Spinal cord (tissue), 10 donors: ENCODE data around the gene ANXA6. TPM values are rescaled to one million over a fixed set of nuclear protein-coding genes. Genes with fewer than 3 reads are reported as not detected.
A peak's percentile ranks its signal among the peaks of the same experiment; 100 is the strongest.

Experiments
- DNase-seq, 6 donors: peaks; one replicate each; pipeline versions ENCODE4 v3.0.0 to v3.0.0-alpha.2; 2013 to 2015; ENCODE audit warnings: low spot score in 6 of 6, low read depth in 4 of 6
- H3K27ac ChIP-seq: one replicate; pipeline ENCODE4 v1.5.1; 2013; ENCODE audit warnings: low read depth, low read length, control low read depth
- H3K27me3 ChIP-seq: one replicate; pipeline ENCODE4 v1.6.1; 2013; ENCODE audit warnings: low read length; ENCODE audit not compliant: control insufficient read depth, insufficient read depth
- H3K36me3 ChIP-seq: one replicate; pipeline ENCODE4 v1.6.1; 2013; ENCODE audit warnings: low read length; ENCODE audit not compliant: control insufficient read depth, insufficient read depth
- H3K4me1 ChIP-seq: one replicate; pipeline ENCODE4 v1.6.1; 2013; ENCODE audit warnings: low read length; ENCODE audit not compliant: control insufficient read depth, insufficient read depth
- H3K4me3 ChIP-seq: one replicate; pipeline ENCODE4 v1.5.1; 2013; ENCODE audit warnings: low read depth, low read length, control low read depth
- H3K9me3 ChIP-seq: one replicate; pipeline ENCODE4 v1.6.1; 2013; ENCODE audit warnings: low read length; ENCODE audit not compliant: control insufficient read depth, insufficient read depth
- WGBS: methylation state at CpG from one replicate; pipeline ENCODE4 v1.1.5; 2013; ENCODE audit warnings: missing lambda C conversion rate; ENCODE audit not compliant: insufficient coverage; 5-methylcytosine and 5-hydroxymethylcytosine counted together
- polyA plus RNA-seq, 2 donors: library from polyadenylated mRNA; unstranded; fragments of 120-200 nt; gene quantifications; one replicate each; pipeline ENCODE4 v1.2.1, GENCODE V29; 2013; ENCODE audit not compliant: insufficient read length in 2 of 2
- total RNA-seq, 2 donors: library from RNA; depleted of rRNA in 1 of 2; stranded (reverse); fragments of 120-200 nt in 1 of 2; fragments of >200 nt in 1 of 2; gene quantifications; one replicate each; pipeline versions ENCODE4 v1.2.3 to v1.2.4, GENCODE V29; 2013 to 2014
- donor health status: healthy.

The ANXA6 gene
- total and polyA plus RNA-seq, 4 donors, result 215 to 301 (median 271) TPM

DNA sequence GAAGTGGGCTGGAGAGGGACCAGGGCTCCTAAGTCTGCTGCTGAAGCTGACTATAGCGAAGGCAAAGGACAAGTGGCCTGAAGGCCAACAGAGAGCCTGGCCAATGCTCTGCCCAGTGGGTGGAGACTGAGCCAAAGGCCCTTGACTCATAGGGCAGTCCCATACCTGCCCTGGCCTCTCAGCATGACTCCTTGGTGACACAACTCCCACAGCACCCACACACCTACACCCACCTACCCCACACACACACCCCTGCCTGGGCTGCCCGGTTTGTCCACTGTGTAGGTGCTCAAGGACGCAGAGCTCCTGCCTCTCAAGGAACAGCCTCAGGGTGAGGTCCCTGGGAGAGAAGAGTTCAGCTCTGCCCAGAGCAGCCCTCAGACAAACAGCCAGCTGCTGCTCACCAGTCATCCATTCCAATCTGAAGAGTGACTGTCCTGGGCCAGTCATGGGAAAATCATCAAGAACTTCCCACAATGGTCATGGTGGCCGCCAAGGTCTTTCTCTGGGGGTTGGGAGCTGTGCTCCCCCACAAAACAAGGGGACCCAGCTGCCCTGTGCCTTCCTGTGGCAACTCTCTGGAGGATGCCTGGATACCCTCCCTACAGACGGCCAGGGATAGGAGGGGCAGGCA lies 81.8 kb downstream of the ANXA6 start:
- WGBS, result 83% methylated on average over 5 of the region's 5 CpGs

DNA sequence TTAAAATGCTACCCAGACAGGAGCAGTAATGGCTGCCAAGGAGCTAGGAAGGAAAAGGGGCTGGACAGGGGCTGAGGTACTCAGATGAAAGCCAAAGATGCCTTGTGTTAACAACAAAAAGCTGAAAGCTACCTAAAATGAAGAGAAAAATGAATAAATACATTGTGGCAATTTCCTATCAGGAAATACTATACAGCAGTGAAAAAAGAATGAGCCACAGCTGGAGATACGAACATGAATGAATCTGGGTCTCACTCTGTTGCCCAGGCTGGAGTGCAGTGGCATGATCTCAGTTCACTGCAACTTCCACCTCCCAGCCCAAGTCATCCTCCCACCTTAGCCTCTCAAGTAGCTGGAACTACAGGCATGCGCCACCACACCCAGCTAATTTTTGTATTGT lies 83.0 kb downstream of the ANXA6 start:
- H3K27ac ChIP-seq, result no peak overlapping the region
- no peaks in the 10 kb centered on the region for H3K27me3 ChIP-seq
- WGBS, result 100% methylated on average over 1 of the region's 2 CpGs
- H3K4me3 ChIP-seq, result no peak overlapping the region
- H3K4me1 ChIP-seq, result peaks cover 18% of the 10 kb centered on the region
- no peaks in the 10 kb centered on the region for H3K9me3 ChIP-seq
- no peaks in the 10 kb centered on the region for H3K36me3 ChIP-seq
- no peak for DNase-seq

More for the DNA sequence above, 81.8 kb downstream of the ANXA6 start:
- Histone ChIP-seq H3K27me3 (no peaks in the 10 kb centered on the region), H3K4me3 (no peak overlapping the region), H3K4me1 (peaks cover 14% of the 10 kb centered on the region), H3K36me3 (no peaks in the 10 kb centered on the region), H3K9me3 (no peaks in the 10 kb centered on the region), H3K27ac (no peak overlapping the region)
- DNase-seq, result no peak

DNA sequence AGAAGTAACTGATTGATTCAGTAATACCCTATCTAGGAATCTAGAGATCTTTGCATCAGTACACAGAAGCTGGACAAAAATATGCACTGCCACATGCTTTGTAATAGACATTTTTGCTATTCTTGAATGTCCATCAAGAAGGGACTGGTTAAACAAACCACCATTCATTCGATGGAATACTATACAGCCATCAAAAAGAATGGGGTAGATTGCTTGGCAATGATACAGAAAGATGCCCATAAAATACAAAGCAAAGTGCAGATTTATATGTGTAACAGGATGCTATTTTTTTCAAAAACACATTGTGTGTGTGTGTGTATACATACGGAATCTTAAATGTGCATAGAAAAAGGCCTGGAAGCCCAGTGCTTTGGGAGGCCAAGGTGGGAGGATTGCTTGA lies 84.3 kb downstream of the ANXA6 start:
- no peak overlapping the region for H3K27ac ChIP-seq
- no peak for DNase-seq
- H3K9me3 ChIP-seq, result no peaks in the 10 kb centered on the region
- no CpG with 5 or more reads among the region's 2 CpGs for WGBS
- H3K4me3 ChIP-seq, result no peak overlapping the region
- H3K36me3 ChIP-seq, result no peaks in the 10 kb centered on the region
- H3K4me1 ChIP-seq, result peaks cover 21% of the 10 kb centered on the region
- H3K27me3 ChIP-seq, result no peaks in the 10 kb centered on the region

DNA sequence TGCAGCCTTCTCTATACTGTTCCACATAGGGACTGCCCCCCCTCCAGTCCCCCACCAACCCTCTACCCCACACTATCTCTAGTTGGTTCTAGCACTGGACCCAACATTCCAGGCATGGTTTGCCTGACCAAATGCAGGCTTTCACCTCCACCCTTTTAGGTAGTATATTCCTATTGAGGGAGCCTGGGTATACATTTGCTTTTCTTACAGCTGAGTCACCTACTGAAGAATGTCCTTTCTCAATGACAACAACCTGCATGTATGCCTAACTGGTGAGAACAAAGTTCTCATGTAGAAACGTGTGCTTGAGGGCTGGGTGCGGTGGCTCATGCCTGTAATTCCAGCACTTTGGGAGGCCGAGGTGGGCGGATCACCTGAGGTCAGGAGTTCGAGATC lies 85.0 kb downstream of the ANXA6 start:
- no peaks in the 10 kb centered on the region for H3K9me3 ChIP-seq
- H3K36me3 ChIP-seq, result no peaks in the 10 kb centered on the region
- peaks cover 28% of the 10 kb centered on the region for H3K4me1 ChIP-seq
- H3K4me3 ChIP-seq, result no peak overlapping the region
- WGBS, result no CpG with 5 or more reads among the region's 5 CpGs
- H3K27me3 ChIP-seq, result no peaks in the 10 kb centered on the region
- H3K27ac ChIP-seq, result no peak overlapping the region
- no peak for DNase-seq

DNA sequence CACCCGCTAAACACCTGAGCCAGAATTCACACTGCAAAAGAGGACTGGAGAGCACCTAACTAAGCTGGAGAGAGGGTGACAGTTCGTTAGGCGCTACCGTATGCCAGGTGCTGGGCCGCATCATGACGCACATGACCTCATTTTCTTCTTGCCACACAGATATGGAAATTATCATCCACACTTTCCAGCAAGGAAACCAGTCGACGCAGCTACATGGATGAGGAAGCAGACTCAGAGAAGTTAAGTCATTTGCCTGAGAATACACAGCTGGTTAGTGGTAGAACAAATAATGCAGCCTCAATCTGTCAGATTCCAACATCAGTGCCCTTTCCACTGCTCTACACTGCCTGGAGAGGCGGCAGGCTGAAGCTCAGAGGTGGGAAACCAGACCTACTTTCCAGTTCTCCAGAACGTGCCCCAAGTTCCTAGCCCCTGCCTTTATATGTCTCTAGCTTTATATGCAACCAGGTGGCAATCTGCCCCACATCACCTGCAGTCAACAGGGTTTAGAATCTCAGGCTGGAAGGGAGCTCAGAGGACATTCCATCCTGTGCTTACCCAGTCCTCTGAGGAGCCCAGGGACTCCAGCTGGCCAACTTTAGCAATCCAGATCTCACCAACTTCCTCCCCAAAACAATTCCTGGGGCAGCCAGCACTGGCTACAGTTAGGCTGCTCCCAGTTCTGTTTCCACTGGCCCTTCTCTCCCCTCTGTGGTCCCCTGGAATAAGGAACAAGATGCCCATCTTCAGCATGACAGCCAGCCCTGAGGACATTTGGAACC lies 85.5 kb downstream of the ANXA6 start:
- 95% methylated on average over 7 of the region's 10 CpGs for WGBS
- Histone ChIP-seq H3K4me3 (no peak overlapping the region), H3K36me3 (no peaks in the 10 kb centered on the region), H3K9me3 (no peaks in the 10 kb centered on the region), H3K27me3 (no peaks in the 10 kb centered on the region), H3K27ac (no peak overlapping the region), H3K4me1 (peaks cover 33% of the 10 kb centered on the region)
- no peak for DNase-seq

DNA sequence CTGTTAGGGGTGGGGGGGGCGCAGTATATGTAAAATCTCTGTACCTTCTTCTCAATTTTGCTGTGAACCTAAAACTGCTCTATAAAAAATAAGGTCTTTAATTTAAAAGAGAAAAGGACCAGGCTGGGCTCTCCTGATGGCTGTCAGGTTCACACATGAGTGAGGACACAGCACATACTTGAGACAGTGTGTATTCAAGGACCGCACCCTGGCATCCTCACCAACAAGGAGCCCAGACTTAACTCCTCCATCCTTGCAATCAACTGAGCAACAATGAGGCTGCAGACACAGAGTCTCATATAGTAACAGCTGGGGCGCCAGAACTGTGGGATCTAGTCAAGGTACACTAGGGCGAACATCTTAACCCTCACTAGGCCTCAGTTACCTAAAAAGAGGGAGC lies 86.6 kb downstream of the ANXA6 start:
- no peak for DNase-seq
- H3K4me1 ChIP-seq, result peaks cover 30% of the 10 kb centered on the region
- WGBS, result 90% methylated on average over 2 of the region's 4 CpGs

DNA sequence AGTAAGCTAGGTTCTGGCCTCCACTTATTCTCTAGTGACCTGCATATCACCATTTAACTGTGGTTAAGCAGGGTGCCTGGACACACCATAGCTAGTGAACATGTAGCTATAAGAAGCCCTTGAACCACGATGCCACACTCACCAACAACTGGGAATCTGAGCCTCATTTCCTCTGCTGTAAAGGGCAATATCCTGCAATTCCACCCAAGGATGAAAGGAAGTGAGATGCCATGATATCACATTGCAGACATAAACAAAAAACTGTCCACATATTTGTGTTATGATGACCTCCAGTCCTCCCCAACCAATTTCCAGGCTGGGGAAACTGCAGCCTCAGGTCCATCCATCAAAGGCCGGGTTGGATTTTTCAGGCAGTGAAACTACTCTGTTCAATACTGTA lies 87.1 kb downstream of the ANXA6 start:
- Histone ChIP-seq H3K9me3 (no peaks in the 10 kb centered on the region), H3K4me3 (no peak overlapping the region), H3K27ac (no peak overlapping the region), H3K27me3 (no peaks in the 10 kb centered on the region), H3K36me3 (no peaks in the 10 kb centered on the region), H3K4me1 (peaks cover 28% of the 10 kb centered on the region)
- 100% methylated on average over 1 of the region's 2 CpGs for WGBS
- DNase-seq, result no peak

More for the DNA sequence above, 86.6 kb downstream of the ANXA6 start:
- H3K9me3 ChIP-seq, result no peaks in the 10 kb centered on the region
- H3K4me3 ChIP-seq, result no peak overlapping the region
- no peaks in the 10 kb centered on the region for H3K27me3 ChIP-seq
- H3K27ac ChIP-seq, result no peak overlapping the region
- H3K36me3 ChIP-seq, result no peaks in the 10 kb centered on the region

DNA sequence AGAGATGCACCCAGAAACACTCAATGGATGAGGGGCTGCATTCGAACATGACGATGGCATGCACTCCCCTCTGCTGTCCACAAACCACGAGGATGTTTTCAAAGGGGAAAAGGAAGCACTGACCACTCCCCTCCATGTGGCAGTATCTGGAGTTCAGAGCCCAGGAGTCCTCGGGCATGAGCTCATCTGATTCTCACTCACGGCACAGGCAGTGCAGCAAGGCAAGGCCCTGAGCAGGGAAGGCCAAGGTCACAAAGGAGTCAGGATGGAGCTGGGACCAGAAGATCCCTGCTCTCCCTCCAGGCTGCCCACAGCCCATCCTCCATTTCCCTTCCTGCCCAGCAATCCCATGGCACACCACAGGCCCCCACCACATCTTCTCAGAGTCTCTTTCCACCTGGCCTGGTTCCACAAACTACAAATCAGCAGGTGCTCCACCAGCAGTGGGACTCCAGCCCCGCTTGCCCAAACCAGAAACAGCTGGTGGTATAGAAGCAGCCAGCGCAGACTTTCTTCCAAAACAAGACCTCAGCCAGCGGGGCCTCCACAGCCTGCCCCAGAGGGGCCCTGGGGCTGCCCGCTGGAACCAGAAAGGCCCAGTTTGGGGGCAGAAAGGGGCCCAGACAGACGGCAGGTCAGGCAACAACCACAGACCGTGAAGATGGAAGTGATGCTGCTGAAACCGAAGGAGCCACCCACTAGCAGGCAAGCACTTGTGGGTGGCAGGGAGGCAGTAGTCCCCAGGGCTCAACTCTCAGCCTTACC lies 89.0 kb downstream of the ANXA6 start:
- no peaks in the 10 kb centered on the region for H3K9me3 ChIP-seq
- H3K36me3 ChIP-seq, result peaks cover 4% of the 10 kb centered on the region
- peaks cover 39% of the 10 kb centered on the region for H3K4me1 ChIP-seq
- no peak overlapping the region for H3K4me3 ChIP-seq
- 62% methylated on average over 7 of the region's 12 CpGs for WGBS
- peak overlapping the region; percentile 27 for H3K27ac ChIP-seq
- peak in 2 of 6 donors; percentile 12 to 46 for DNase-seq
- no peaks in the 10 kb centered on the region for H3K27me3 ChIP-seq

DNA sequence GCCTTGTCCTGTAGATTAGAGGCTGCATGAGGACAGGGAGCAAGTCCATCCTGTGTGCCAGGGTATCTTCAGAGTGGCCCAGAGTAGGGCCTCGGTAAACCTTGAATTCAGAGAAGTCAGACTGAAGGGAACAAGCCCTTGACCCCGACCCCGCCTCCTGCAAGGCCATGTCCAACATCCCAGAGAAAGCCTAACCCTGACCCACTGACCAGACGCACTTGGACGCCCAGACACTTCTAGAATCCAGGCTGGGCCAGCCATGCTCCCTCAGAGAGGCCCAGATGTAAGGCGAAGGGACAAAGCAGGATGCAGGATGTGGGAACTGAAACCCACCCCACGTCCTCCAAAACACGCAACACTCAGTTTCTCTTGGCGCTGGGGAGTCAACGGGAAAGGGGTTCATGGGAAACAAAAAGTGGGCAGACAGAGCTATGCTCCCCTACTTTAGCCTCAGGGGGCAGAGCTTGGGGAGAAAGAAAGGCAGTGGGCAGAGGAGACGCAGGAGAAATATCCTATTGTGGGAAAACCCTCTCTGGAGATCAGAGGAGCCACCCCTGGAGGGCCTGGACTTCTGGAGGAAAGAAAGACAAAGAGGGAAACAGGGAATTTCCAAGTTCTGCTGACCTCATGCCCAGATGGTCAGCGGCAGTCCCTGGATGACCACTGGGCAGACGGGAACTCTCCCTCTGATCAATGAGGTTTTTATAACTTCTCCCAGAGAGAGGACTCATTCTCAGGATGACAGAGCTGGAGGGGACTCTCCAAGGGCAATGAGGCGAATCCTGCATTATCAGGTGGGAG lies 89.7 kb downstream of the ANXA6 start:
- no peaks in the 10 kb centered on the region for H3K9me3 ChIP-seq
- no peak overlapping the region for H3K4me3 ChIP-seq
- H3K36me3 ChIP-seq, result peaks cover 4% of the 10 kb centered on the region
- no peaks in the 10 kb centered on the region for H3K27me3 ChIP-seq
- peaks cover 39% of the 10 kb centered on the region for H3K4me1 ChIP-seq
- no peak overlapping the region for H3K27ac ChIP-seq
- 91% methylated on average over 12 of the region's 14 CpGs for WGBS
- DNase-seq, result no peak
